ENCODE measurements around the gene MOB3C.

DNA sequence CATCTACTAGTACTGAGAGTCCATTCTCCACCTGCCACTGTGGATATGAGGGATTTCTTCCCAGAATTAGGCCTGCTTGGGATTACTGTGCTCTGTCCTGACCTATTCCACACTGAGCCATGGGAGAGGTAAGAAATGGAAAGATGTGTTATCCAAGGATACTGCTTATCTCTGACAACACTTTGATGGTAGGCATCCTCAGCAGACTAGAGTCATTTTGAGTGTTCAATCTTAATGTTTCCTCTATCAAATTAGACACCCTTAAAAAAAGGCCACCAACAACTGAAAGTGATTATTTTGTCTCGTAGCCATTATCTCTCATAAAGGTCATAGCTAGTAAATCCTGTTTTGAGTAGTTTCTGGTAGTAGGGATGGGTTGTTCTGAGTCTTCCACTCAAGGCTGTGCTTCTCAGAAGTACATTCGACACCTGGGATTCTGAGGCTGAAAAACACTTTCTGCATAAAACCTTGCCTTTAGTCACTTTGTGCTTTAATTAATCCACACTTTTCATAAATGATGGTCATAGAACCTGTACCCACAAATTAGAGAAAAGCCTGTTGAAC is 42.8 kb upstream of the MOB3C start:
- no peak for TF ChIP-seq POLR2AphosphoS5 (IDR thresholded peaks at IDR 0.05; ENCODE audit: low read depth, low read length)
- TF ChIP-seq, protein P1, sequence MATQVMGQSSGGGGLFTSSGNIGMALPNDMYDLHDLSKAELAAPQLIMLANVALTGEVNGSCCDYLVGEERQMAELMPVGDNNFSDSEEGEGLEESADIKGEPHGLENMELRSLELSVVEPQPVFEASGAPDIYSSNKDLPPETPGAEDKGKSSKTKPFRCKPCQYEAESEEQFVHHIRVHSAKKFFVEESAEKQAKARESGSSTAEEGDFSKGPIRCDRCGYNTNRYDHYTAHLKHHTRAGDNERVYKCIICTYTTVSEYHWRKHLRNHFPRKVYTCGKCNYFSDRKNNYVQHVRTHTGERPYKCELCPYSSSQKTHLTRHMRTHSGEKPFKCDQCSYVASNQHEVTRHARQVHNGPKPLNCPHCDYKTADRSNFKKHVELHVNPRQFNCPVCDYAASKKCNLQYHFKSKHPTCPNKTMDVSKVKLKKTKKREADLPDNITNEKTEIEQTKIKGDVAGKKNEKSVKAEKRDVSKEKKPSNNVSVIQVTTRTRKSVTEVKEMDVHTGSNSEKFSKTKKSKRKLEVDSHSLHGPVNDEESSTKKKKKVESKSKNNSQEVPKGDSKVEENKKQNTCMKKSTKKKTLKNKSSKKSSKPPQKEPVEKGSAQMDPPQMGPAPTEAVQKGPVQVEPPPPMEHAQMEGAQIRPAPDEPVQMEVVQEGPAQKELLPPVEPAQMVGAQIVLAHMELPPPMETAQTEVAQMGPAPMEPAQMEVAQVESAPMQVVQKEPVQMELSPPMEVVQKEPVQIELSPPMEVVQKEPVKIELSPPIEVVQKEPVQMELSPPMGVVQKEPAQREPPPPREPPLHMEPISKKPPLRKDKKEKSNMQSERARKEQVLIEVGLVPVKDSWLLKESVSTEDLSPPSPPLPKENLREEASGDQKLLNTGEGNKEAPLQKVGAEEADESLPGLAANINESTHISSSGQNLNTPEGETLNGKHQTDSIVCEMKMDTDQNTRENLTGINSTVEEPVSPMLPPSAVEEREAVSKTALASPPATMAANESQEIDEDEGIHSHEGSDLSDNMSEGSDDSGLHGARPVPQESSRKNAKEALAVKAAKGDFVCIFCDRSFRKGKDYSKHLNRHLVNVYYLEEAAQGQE (IDR thresholded peaks at IDR 0.05; ENCODE audit: insufficient read depth in 1 of 2, low read depth in 2 of 2, low read length in 2 of 2) = no peak
- no peak for TF ChIP-seq TAF1 (IDR thresholded peaks at IDR 0.05; ENCODE audit: borderline replicate concordance, insufficient read depth, low read length)
- TF ChIP-seq SIN3A (IDR thresholded peaks at IDR 0.05; ENCODE audit: borderline replicate concordance, insufficient read depth, low read length) = no peak
